NCI-H2196 (cell line): ENCODE results near the gene RNF149.
"Not testable (repeated sequence)": the region's sequence is repeated elsewhere in the genome, so short reads cannot be mapped to it uniquely, and the experiment has no call there.

Source experiments
- DNase-seq: peaks from one replicate; lab custom pipeline; 2025; ENCODE audit not compliant: unreplicated experiment; lab: John Stamatoyannopoulos, UW

The RNF149 gene

GRCh38 chr2:101331202-101331601 lies 22.7 kb upstream of the RNF149 start:
- DNase-seq: no peak

- DNase-seq: no peak
Measured at GRCh38 chr2:101330253-101330933, 21.9 kb upstream of the RNF149 start.

GRCh38 chr2:101329026-101329425 lies 20.5 kb upstream of the RNF149 start:
- DNase-seq: no peak

GRCh38 chr2:101328474-101329007 lies 20.0 kb upstream of the RNF149 start:
- no peak for DNase-seq

GRCh38 chr2:101327863-101328394 lies 19.4 kb upstream of the RNF149 start:
- DNase-seq: peak; percentile 77

GRCh38 chr2:101325425-101325824 lies 16.9 kb upstream of the RNF149 start:
- DNase-seq: no peak

DNA sequence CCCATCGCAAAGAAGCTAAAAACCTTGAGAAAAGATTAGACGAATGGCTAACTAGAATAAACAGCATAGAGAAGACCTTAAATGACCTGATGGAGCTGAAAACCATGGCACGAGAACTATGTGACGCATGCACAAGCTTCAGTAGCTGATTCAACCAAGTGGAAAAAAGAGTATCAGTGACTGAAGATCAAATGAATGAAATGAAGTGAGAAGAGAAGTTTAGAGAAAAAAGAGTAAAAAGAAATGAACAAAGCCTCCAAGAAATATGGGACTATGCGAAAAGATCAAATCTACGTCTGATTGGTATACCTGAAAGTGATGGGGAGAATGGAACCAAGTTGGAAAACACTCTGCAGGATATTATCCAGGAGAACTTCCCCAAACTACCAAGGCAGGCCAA lies 8.1 kb upstream of the RNF149 start:
- not testable (repeated sequence) for DNase-seq

- no peak for DNase-seq
Measured at GRCh38 chr2:101311696-101312017, 3.2 kb upstream of the RNF149 start.

GRCh38 chr2:101310834-101311695 lies 2.6 kb upstream of the RNF149 start:
- no peak for DNase-seq

DNA sequence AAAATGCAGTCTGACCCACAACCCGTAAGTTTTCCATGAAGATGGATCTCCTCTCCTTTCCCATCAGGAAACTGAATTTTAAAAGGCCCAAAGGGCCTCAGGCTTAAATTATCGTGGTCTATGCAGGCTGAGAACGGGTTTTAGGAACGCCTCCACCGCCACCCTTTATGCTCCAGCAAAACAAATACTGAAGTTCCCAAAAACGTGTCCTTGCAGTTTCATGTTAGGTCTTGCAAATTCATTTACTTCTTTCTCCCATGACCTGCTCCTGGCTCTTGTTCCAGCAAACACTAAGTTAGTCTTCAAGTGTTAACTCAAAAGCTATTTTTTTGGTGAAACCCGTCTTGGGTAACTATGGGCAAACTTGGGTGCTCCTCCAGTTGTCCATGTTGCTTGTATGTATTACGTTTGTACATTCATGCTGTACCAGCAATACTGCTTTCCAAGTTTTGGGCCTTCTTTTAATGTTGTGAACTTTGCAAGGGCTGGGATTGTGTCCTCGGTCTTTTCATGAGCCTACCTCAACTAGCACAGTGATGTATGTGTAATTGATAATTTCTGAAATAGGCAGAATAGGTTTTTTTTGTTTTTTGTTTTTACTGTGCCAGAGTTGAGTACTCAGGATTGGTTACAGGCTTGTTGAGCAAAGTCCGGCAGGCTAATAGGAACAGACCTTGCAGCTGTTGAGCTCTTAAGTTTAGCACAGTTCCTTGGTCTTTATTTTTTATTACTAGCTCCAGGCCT lies 1.8 kb upstream of the RNF149 start:
- no peak for DNase-seq

DNA sequence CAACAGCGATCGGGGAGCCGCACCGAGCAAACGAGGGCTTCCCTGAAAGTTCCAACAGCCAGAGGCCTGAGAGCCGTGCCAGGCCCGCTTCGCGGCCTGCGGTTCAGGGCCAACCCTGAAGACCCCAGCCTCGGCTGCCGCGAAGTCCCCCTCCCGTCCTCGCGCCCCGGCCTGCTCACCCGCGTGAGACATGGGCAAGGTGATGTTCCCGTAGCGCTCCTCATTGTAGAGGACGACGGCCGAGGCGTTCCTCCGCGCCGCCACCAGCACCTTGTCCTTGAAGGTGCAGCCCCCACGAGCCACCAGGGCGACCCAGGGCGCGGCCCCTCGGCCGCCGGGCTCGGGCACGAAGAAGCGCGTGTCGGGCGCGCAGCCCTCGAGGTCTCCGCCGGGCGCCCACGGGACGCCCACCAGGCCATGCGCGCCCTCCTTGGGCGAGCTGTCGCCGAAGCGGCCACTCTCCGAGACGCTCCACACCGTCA lies 510 bp downstream of the RNF149 start:
- DNase-seq: no peak

DNA sequence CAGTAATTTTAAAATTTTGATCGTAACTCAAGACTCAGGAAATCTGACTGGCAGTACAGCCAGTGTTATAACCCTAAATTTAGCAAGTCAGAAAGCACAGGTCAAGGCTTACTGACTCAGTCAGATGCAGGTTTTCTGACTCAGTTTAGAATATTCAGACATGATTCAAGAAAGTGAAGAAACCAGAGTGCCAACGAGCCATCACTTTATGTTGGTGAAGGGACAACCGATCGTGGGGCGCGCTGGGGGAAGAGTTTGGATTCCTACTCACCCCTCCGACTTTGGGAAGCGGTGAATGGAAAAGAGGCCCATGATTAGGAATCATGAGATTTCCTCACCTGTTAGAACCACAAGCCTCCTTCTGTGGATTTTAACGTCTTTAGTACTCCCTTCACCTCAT lies 998 bp downstream of the RNF149 start:
- DNase-seq: no peak

GRCh38 chr2:101306410-101306809 lies 2.1 kb downstream of the RNF149 start:
- DNase-seq: no peak

GRCh38 chr2:101305492-101306078 lies 2.9 kb downstream of the RNF149 start:
- DNase-seq: no peak

DNA sequence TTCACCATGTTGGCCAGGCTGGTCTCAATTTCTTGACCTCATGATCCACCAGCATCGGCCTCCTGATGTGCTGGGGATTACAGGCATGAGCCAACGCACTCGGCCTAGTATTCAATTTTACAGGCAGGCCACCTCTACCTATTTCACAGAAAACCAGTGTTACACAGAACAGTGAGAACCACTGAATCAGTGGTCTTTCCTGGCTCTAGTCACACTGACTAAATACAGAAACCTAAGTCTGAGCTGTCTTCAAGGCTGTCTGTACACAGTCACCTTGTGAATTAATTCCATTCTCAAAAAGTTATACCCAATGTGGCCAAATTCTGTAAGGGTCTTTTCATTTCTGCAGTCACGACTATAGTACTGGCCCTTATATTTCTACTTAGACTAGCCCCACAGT lies 3.5 kb downstream of the RNF149 start:
- DNase-seq: no peak

- no peak for DNase-seq
Measured at GRCh38 chr2:101303688-101304087, 4.8 kb downstream of the RNF149 start.

GRCh38 chr2:101302016-101302415 lies 6.5 kb downstream of the RNF149 start:
- DNase-seq: no peak

- no peak for DNase-seq
Measured at GRCh38 chr2:101300836-101301235, 7.7 kb downstream of the RNF149 start.

DNA sequence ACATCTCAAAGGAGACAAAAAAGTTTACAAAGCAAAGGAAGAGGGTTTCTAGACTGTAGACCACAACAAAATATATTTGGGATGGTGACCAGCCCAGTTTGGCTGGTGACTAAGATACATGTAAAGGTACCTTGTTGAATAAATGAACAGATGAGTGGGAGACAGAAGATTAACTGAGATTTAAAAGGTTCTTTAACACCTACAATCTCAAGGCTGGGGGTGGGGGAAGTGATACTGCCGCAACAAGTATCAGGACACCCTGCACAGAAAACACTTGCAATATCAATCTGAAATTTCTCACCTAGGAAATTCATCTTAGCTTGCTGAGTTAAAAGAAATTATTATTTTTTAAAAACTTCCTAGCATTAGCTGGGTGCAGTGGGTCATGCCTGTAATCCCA lies 8.3 kb downstream of the RNF149 start:
- DNase-seq: no peak

DNA sequence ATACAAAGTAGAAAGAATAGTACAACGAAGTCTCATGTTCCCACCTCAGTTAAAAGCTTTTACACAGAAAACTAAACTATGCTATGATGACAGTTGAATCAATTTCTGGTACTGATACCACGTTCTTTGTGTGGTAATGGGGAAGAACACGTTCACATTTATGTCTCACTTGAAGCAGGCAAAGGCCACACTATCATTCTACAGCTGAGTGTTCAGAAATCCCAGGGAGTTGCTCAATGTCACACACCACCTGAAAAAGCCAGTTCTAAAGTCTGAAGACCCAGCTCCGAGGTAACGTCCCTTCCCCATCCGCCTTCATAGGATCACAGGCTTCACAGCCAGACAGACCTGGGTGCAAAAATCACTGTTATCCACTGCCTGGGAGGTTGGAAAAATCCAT lies 8.9 kb downstream of the RNF149 start:
- no peak for DNase-seq

GRCh38 chr2:101297383-101297782 lies 11.1 kb downstream of the RNF149 start:
- DNase-seq: no peak
